Anterior cingulate cortex (tissue), 58 donors: Measurements from ENCODE around the gene ANXA11.

Source experiments
- DNase-seq, 58 donors: peaks; one replicate each; lab custom pipeline; 2025; lab: John Stamatoyannopoulos, UW

Gene ANXA11

GRCh38 chr10:80211786-80212185, 6.4 kb upstream of the ANXA11 start:
- DNase-seq, result no peak

DNA sequence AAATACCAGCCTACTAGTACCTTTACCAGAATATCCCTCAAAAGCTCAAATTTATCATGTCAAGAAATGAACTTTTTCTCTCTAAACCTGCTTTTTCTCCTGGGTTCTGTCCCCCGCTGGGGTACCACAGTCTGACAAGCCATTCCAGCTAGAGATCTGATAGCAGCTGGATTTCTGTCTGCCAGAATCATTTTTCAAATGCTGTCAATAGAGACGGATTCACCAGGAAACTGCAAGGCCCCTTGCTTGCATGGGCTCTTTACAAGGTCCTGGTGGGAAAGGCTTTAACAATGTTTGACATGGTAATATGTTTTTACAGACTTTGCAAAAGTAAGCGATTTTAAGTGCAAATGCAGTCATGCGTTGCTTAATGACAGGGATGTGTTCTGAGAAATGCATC, 4.9 kb upstream of the ANXA11 start:
- DNase-seq, result no peak

GRCh38 chr10:80207768-80208370, 2.5 kb upstream of the ANXA11 start:
- no peak for DNase-seq

DNA sequence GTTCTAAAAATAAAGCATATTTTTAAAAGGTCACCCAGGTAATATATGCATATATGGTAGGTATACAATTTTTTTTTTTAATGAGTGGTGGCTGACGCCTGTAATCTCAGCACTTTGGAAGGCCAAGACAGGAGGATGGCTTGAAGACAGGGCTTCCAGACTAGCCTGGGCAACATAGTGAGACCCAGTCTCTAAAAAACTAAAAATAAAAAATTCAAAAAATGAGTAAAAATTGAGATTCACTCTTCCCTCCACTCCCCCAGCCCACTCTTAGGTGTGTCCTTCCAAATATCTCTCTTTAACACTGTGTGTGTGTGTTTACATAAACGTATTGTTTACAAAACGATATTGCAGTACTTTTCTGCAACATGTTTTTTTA, 929 bp upstream of the ANXA11 start:
- no peak for DNase-seq

GRCh38 chr10:80204677-80205476, 460 bp downstream of the ANXA11 start:
- no peak for DNase-seq

DNA sequence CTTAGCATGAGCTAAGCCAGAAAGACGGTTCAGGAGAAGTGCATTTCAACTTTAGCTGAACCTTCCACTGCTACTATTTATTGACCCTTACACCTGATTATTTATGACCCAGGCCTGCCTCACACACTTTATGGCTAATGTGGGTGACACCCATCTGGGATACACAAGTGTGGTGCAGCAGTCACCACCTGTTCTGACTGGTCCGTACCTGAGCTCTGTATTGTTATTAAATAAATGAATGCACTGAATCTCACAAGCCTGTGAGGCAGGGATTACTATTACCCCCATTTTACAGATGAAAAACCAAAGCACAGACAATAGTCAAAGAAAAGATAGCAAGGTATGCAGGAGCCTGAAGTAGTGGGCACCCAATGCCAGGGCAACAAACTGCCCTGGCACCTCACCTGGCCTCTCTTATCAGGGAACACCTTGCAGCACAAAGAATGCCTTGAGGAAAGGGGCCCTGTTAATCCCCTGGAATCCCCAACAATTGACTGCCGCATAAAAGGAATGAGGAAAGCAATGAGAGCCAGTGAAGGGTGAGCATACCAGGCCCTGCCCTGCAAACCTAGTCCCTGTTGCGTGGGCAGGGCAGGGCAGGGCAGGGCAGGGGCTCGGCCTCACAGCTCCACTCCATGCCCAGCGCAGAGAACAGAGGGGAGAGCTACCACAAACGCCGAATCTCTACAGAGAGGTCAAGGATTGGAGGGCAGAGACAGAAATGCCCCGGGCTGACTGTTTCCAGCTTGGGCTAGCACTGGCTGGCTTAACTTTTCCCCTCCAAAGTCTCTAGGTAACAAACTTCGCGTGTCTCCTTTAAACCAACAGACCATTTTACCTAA, 1.3 kb downstream of the ANXA11 start:
- no peak for DNase-seq

- DNase-seq, result no peak
These were observed 2.2 kb downstream of the ANXA11 start for GRCh38 chr10:80202934-80203834.

DNA sequence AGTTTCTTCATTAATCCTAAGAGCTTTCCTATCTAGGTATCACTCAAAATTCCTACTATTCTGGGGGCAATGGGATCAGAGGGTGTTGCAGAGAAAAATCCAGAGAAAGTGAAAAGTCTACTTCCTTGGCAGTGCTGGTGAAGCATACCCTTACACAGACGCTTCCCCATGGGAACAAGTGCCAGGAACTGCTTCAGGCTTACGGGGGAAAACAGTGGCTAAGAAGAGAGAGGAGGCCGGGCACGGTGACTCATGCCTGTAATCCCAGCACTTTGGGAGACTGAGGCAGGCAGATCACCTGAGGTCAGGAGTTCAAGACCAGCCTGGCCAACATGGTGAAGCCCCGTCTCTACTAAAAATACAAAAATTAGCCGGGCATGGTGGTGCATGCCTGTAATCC, 2.8 kb downstream of the ANXA11 start:
- peak in 1 of 58 donors; percentile 40 for DNase-seq

DNA sequence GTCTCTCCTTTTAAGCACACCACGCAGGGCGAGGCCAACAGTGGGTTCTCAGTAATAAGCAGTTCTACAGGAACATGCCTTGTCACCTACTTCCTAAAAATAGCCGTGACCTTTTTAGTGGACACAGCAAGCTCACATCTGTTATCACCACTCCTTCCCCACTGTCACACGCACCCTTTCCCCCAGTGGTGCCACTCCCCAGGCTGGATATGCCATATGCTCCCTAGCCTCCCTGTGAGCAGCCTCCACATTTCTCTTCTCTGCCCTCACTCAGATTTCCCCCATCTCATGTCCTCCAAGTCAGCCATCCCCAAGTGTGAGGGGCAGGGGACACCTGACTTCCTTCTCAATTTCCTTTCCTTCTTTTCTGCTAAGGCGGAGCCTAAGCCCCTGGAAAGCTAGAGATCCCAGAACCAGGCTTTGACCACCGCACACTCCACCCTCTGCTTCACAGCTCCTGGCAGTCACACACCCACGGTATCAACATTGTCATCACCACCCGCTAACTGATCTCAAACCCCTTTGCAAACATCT, 3.7 kb downstream of the ANXA11 start:
- DNase-seq, result peak in 3 of 58 donors; percentile 14 to 38 (median 28)

DNA sequence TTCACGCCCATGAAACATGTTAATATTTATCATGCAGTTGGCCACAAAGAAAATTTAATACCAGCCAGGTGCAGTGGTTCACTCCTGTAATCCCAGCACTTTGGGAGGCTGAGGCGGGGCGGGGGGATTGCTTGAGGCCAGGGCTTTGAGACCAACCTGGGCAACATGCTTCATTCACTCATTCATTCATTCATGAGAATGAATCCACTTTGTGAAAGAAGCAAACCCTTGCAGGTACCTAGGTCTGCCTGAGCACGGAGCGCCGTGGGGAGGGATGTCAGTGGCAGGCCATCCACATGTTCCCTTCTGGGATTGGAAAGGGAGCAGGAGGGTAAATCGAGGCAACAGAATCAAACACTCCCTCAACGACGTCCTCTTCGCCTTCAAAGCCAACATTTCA, 4.7 kb downstream of the ANXA11 start:
- DNase-seq, result no peak

- DNase-seq, result no peak
These were observed 5.1 kb downstream of the ANXA11 start for GRCh38 chr10:80200259-80200658.

DNA sequence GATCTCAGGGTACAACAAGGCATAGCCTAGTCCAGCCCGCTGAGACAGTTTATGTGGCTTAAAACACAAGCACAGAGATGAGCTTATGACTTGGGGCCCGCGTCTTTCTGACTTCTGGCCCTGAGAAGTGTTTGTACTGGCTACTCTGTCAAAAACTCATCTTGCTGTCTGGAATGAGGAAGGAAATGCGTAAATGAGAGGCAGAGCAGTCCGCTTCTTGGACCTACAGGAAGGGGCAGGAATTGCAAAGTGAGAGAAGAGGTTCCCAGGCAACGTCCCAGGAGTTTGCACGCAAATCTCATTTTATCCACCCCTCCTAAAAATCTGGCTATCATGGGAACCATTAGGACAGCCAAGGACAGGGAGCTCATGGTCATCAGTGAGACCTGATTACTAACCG, 5.5 kb downstream of the ANXA11 start:
- peak in 1 of 58 donors; percentile 26 for DNase-seq

DNA sequence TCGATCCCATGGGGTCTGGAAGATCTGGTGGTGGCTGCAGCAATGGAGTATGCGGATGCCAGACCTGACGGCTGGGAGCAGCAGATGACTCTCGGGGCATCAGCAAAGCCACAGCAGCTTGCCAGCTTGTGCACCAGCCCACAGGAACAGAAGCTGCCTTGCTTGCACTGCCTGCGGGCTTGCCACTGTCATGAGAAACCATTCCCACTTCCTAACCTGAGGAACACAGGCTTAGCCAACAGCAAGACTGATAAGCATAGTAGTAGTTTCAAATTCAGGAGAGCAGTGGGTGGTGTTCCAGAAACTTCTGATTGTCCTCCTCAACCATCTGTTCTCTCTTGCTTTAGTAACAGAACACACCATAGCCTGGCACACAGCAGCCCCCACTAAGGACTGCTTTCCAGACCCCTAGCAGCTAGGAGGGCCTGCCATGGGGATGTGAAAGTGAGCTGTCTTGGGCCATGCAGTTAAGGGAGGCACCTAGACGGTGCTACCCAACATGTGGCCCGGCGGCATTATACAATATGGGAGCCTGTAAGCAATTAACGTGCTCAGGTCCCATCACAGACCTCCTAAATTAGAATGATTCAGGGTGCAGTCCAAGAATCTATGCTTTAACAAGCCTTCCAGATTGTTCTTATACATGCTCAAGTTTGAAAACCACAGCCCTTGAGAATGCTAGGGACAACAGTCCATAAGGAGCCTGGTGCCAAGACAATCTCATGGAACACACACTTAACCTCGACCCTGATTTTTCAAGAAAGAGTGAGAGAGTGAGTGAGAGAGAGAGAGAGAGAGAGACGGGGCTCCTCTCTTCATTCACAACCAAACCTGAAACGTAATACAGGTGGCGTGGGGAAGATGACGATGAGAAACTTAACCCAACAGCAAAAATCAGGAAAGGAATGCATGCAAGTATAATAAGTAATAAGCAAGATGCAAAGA, 7.1 kb downstream of the ANXA11 start:
- peak in 11 of 58 donors; percentile 30 to 81 (median 59) for DNase-seq

DNA sequence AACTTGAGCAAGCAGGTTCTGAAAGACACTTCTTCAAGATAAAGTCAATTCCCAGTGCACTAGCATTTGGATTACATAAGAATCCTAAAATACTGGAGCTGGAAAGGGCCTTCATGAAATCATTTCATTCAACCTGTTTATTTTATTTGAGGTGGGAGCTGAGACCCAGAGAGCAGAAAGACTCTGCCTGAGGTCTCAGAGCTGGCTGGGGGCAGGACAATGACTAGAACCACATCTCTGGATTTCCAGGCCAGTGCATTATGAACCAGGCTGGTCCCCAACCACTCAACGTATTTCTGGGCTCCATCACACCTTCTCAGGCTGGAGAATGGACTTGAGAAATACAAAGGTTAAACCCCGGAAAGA, 8.4 kb downstream of the ANXA11 start:
- no peak for DNase-seq

- no peak for DNase-seq
These were observed 8.9 kb downstream of the ANXA11 start for GRCh38 chr10:80196270-80196949.

DNA sequence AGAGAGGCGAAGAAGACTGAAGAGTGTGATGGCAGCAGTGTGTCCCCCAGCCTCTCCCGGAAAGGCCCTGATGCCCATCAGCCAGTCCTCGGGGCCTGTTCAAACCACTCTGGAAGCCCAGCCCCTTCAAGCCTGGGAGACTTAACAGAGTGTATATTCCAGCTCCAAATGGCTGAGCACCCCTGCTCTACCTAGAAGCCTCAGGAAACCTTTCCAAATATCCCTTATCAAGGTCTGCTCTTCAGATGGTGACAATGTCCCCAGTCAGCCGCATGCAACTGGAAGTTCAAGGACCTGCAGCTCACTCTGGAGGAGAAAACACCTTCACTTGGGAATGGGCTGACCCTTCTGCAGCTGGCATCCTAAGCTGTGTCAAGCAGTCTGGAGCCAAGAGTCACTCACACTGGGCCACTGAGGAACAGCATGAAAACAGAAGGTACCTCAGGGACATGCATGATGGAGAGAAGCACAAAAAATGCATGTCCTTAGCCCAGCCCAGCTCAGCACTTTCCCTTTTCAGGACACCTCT, 10.2 kb downstream of the ANXA11 start:
- no peak for DNase-seq

- no peak for DNase-seq
These were observed 10.8 kb downstream of the ANXA11 start for GRCh38 chr10:80194373-80195045.

GRCh38 chr10:80192553-80192952, 12.8 kb downstream of the ANXA11 start:
- no peak for DNase-seq
